Measurements from ENCODE around the gene ERP27.

DNA sequence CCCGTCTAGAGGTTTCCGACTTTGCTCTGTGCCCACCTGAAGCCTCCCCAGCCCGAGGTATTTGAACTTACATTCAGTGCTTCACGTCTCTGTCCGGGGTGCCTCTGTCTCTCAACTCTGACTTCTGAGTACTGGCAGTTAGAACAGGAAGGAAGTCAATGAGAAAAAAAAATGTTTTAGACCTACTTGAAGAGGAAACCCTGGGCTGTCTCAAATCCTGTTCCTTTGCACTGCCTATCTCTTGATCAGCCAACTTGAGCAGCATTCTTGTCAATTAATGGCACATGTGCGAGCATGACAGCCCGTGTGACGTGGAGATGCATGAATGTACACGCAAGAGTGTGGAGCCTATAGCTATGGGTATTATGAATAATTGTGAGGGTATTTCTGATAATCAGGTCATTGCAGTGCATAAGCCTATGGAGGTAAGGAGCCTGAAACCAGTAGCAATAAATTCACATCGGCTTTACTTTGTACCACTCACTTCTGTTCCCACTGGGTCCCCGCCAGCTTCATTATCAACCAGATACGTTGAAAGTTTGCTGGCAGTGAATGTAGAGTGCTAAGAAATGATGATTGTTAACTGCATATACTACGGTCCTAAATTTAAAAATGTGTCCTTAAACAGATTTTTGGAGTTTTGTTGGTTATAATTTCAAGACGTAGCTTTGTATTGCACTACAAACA lies 23.3 kb upstream of the ERP27 start, which contains the start of gene ARHGDIB:
- no peak for TF ChIP-seq BCL11A (tag by site-specific recombination; IDR thresholded peaks at IDR 0.05; ENCODE audit: low read depth)
- no peak for TF ChIP-seq ZNF777 (tag by site-specific recombination; IDR thresholded peaks at IDR 0.05; ENCODE audit: borderline replicate concordance)
- no peak for TF ChIP-seq GFI1B (tag by site-specific recombination; IDR thresholded peaks at IDR 0.05)
- no peak for TF ChIP-seq CTCF (tag by site-specific recombination; IDR thresholded peaks at IDR 0.05)
- TF ChIP-seq ZNF138 (tag by site-specific recombination; IDR thresholded peaks at IDR 0.05; ENCODE audit: borderline replicate concordance) = no peak
- no peak for TF ChIP-seq ZNF558 (tag by site-specific recombination; IDR thresholded peaks at IDR 0.05)
- TF ChIP-seq ZNF292 (tag by site-specific recombination; IDR thresholded peaks at IDR 0.05; ENCODE audit: borderline replicate concordance, low read depth) = no peak
- no peak for TF ChIP-seq ZNF501 (tag by site-specific recombination; IDR thresholded peaks at IDR 0.05)
- TF ChIP-seq ZSCAN23 (tag by site-specific recombination; IDR thresholded peaks at IDR 0.05) = no peak
- no peak for TF ChIP-seq ZBTB21 (tag by site-specific recombination; IDR thresholded peaks at IDR 0.05)

Data from HEK293 (cell line).